Endothelial cell of umbilical vein (primary cell): ENCODE data around the gene PHLPP1. TPM values are rescaled to one million over a fixed set of nuclear protein-coding genes. Genes with fewer than 3 reads are reported as not detected.

Experiments used
- BruUV-seq: library from RNA; stranded (reverse); fragments of 400-500 nt; replicated peaks from 2 replicates; lab custom pipeline; 2021; lab: Mats Ljungman, UMichigan
- CTCF ChIA-PET: fragments of 300-600, 350-600 bp; sonication (Branson Sonifier 250); formaldehyde crosslinking; loops from one replicate; lab custom pipeline; 2021; ENCODE audit warnings: antibody characterized with exemption, inconsistent platforms; lab: Charles Lee
- POLR2A ChIA-PET: fragments of 300-600, 350-600 bp; sonication (Branson Sonifier 250); formaldehyde crosslinking; loops from one replicate; lab custom pipeline; 2021; ENCODE audit warnings: antibody characterized with exemption, inconsistent platforms; lab: Charles Lee
- DNase-seq: peaks from one replicate; pipeline ENCODE4 v3.0.0-alpha.2; 2011; ENCODE audit warnings: low read depth, low spot score
- FAIRE-seq: peaks from 2 replicates; lab custom pipeline; 2011; peaks lifted over from hg19 to GRCh38; lab: Jason Lieb, UNC
- H2AFZ ChIP-seq: 2 replicates; pipeline ENCODE4 v1.6.0; 2012; ENCODE audit warnings: low read depth, low read length, control low read depth, inconsistent platforms
- H3K27ac ChIP-seq: 2 replicates; pipeline ENCODE4 v1.5.1; 2011; ENCODE audit warnings: low read depth, mild to moderate bottlenecking, control low read depth, low read length, moderate library complexity; ENCODE audit not compliant: insufficient read depth
- H3K27me3 ChIP-seq, 2 experiments: 2 replicates each; pipeline versions ENCODE4 v1.6.0 to v1.6.1; 2011; ENCODE audit warnings: low read length in 2 of 2, mixed read lengths in 1 of 2; ENCODE audit not compliant: control insufficient read depth in 2 of 2, insufficient read depth in 2 of 2
- H3K36me3 ChIP-seq, 2 experiments: 2 replicates in 1 of 2; 3 replicates in 1 of 2; pipeline ENCODE4 v1.5.1; 2011; ENCODE audit warnings: low read length in 2 of 2, mild to moderate bottlenecking in 1 of 2, moderate library complexity in 1 of 2; ENCODE audit not compliant: control insufficient read depth in 2 of 2, insufficient read depth in 2 of 2; ENCODE audit errors: extremely low read depth in 1 of 2
- H3K4me1 ChIP-seq: 3 replicates; pipeline ENCODE4 v1.5.1; 2011; ENCODE audit warnings: mild to moderate bottlenecking, low read length; ENCODE audit not compliant: control insufficient read depth, insufficient read depth; ENCODE audit errors: extremely low read depth
- H3K4me2 ChIP-seq: 2 replicates; pipeline ENCODE4 v1.6.1; 2011; ENCODE audit warnings: low read length, control low read depth, mixed read lengths; ENCODE audit not compliant: insufficient read depth
- H3K4me3 ChIP-seq, 3 experiments: fragments of 200-600 bp in 1 of 3; sonication (generic), shearing (Covaris generic) in 1 of 3; replicated peaks in 1 of 3; 2 replicates each; pipeline ENCODE4 v1.5.1; 2011 to 2016; ENCODE audit warnings: control low read depth in 3 of 3, low read length in 3 of 3, mild to moderate bottlenecking in 2 of 3, inconsistent platforms in 1 of 3, low read depth in 1 of 3, moderate library complexity in 1 of 3; ENCODE audit not compliant: insufficient read depth in 1 of 3
- H3K79me2 ChIP-seq: 2 replicates; pipeline ENCODE4 v1.6.0; 2012; ENCODE audit warnings: low read length, inconsistent platforms; ENCODE audit not compliant: control insufficient read depth, insufficient read depth
- H3K9ac ChIP-seq: replicated peaks from 2 replicates; pipeline ENCODE3; 2011; ENCODE audit warnings: low read length, control low read depth; ENCODE audit not compliant: insufficient read depth; ENCODE audit errors: extremely low read depth
- H3K9me1 ChIP-seq: replicated peaks from 3 replicates; pipeline ENCODE4 v1.6.0; 2011; ENCODE audit warnings: mild to moderate bottlenecking, low read length; ENCODE audit not compliant: control insufficient read depth, insufficient read depth; ENCODE audit errors: extremely low read depth
- H3K9me3 ChIP-seq: replicated peaks from 2 replicates; pipeline ENCODE4 v1.5.1; 2012; ENCODE audit warnings: low read length, inconsistent platforms; ENCODE audit not compliant: control insufficient read depth, insufficient read depth
- H4K20me1 ChIP-seq: replicated peaks from 2 replicates; pipeline ENCODE3; 2011; ENCODE audit warnings: mild to moderate bottlenecking, low read length; ENCODE audit not compliant: control insufficient read depth, insufficient read depth; ENCODE audit errors: extremely low read depth
- CTCF ChIP-seq, 2 donors: IDR thresholded peaks; 1 replicate in 1 of 2; 2 replicates in 1 of 2; pipeline ENCODE4 v1.5.1; 2011; ENCODE audit warnings: low read length in 2 of 2, mild to moderate bottlenecking in 2 of 2, moderate library complexity in 2 of 2, control low read depth in 1 of 2, inconsistent platforms in 1 of 2, low read depth in 1 of 2; ENCODE audit not compliant: insufficient read depth in 1 of 2; ENCODE audit errors: extremely low read depth in 1 of 2
- EZH2 ChIP-seq: IDR thresholded peaks from 2 replicates; pipeline ENCODE4 v1.6.1; 2012; ENCODE audit warnings: borderline replicate concordance, low read depth, mild to moderate bottlenecking, moderate library complexity, low read length, inconsistent platforms; ENCODE audit not compliant: severe bottlenecking
- FOS ChIP-seq: IDR thresholded peaks from 2 replicates; pipeline ENCODE4 v1.6.1; 2011; ENCODE audit warnings: mild to moderate bottlenecking, low read length, moderate library complexity, borderline replicate concordance; ENCODE audit not compliant: insufficient read depth
- GATA2 ChIP-seq: IDR thresholded peaks from 2 replicates; pipeline ENCODE4 v1.7.0; 2011; ENCODE audit warnings: low read depth, mild to moderate bottlenecking, moderate library complexity, mixed read lengths, low read length; ENCODE audit not compliant: insufficient read length, insufficient read depth
- JUN ChIP-seq: IDR thresholded peaks from 2 replicates; pipeline ENCODE4 v1.6.1; 2011; ENCODE audit warnings: borderline replicate concordance, low read depth; ENCODE audit not compliant: insufficient read length, insufficient read depth
- MAX ChIP-seq: IDR thresholded peaks from 2 replicates; pipeline ENCODE4 v1.6.1; 2011; ENCODE audit not compliant: insufficient read depth, insufficient read length
- MYC ChIP-seq: IDR thresholded peaks from one replicate; pipeline ENCODE4 v1.6.1; 2011; ENCODE audit warnings: mild to moderate bottlenecking, low read depth, low read length
- POLR2A ChIP-seq: IDR thresholded peaks from 2 replicates; pipeline ENCODE4 v1.6.1; 2012; ENCODE audit warnings: low read depth, mild to moderate bottlenecking, control low read depth, low read length
- POLR2AphosphoS5 ChIP-seq: IDR thresholded peaks from 2 replicates; pipeline ENCODE4 v1.6.1; 2012; ENCODE audit warnings: low read depth, mild to moderate bottlenecking, control low read depth, low read length, moderate library complexity; ENCODE audit not compliant: insufficient read depth
- dilution Hi-C: fragments of 300-500 bp; cut with MboI; formaldehyde crosslinking; loops from one replicate; pipeline ENCODE4 v1.15.0; 2019; ENCODE audit warnings: low sequenced_read_pairs; ENCODE audit not compliant: extremely low pct_ligation_motif_present
- intact Hi-C: fragments of 100-400 bp; cut with micrococcal nuclease; formaldehyde crosslinking; loops from one replicate; pipeline ENCODE4 v1.10.0; 2022
- polyA plus RNA-seq, 4 experiments: library from polyadenylated mRNA; depleted of rRNA in 3 of 4; stranded (reverse) in 3 of 4; unstranded in 1 of 4; fragments of >200 nt; gene quantifications; 2 replicates each; pipeline versions ENCODE4 v1.2.1 to v1.2.3, GENCODE V29; 2011 to 2012; ENCODE audit warnings: missing spikeins in 1 of 4
- total RNA-seq: library from RNA; stranded (reverse); gene quantifications from 2 replicates; pipeline ENCODE4 v1.2.3, GENCODE V29; 2021

The PHLPP1 gene
- total and polyA plus RNA-seq, 2 donors (not counting 3 experiments of a cell fraction or from before 2014, with no cell fraction given) = 4.0 to 10.8 TPM

- Histone ChIP-seq H2AFZ (no peak overlapping the region), H3K9me1 (no peaks in the 10 kb centered on the region), H3K36me3 (no peaks in the 10 kb centered on the region), H3K4me1 (peaks cover 2% of the 10 kb centered on the region), H3K9me3 (no peaks in the 10 kb centered on the region), H3K27ac (no peak overlapping the region), H4K20me1 (no peaks in the 10 kb centered on the region), H3K9ac (no peak overlapping the region), H3K4me3 (no peak overlapping the region), H3K27me3 (no peaks in the 10 kb centered on the region), H3K79me2 (no peaks in the 10 kb centered on the region), H3K4me2 (no peak overlapping the region)
- FAIRE-seq (no peak), DNase-seq (peak; percentile 18)
- ChIA-PET POLR2A (no interaction called here), CTCF (interaction anchor here (1.1 to 1.5 kb wide), 5 partner anchors 8 to 155 kb away, joined by 3 to 6 read pairs (median 5); no protein-coding TSS in a partner anchor)
- no peak for TF ChIP-seq POLR2A
- no peak for TF ChIP-seq EZH2
- no peak for TF ChIP-seq GATA2
- TF ChIP-seq FOS = no peak
- TF ChIP-seq MAX = no peak
- TF ChIP-seq JUN = no peak
- no peak for TF ChIP-seq POLR2AphosphoS5
- no peak for TF ChIP-seq MYC
- TF ChIP-seq CTCF (IDR thresholded peaks at IDR 0.05; ENCODE audit: extremely low read depth in 1 of 2, insufficient read depth in 1 of 2, low read depth in 1 of 2, low read length in 2 of 2) = no peak
- intact Hi-C loops (loop anchor here (1.0 kb wide), 1 partner anchor 87 kb away; the partner anchor contains the start of gene PHLPP1), dilution Hi-C loops (no loop called here)
- BruUV-seq = no TSS peak
These were observed 87.2 kb downstream of the PHLPP1 start for GRCh38 chr18:62802523-62802922.
